Measurements from ENCODE around the gene SPATA9.

The SPATA9 gene

DNA sequence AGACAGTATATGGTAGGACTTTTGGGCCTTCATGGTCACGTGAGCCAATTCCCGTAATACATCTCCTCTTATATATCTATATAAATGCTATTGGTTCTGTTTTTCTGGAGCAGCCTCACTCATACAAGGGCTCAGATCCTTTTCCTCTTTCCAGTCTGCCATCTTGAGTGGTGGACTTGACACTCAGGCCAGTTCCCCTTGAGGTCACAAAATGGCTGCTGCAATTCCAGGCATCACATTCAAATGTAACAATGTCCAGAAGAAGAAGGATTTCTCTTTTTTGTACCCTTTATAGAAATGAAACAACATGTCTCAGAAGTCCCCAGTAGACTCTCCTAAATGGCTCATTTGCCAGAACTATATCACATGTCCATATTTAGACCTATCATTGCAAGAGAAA is 58.4 kb downstream of the SPATA9 start:
- Histone ChIP-seq H3K27ac (ENCODE audit: low read length) (no peak overlapping the region), H4K20me1 (ENCODE audit: insufficient read depth, low read length) (no peaks in the 10 kb centered on the region), H3K36me3 (ENCODE audit: insufficient read depth, low read length) (no peaks in the 10 kb centered on the region), H3K9me3 (ENCODE audit: insufficient read depth, low read length, severe bottlenecking) (no peaks in the 10 kb centered on the region), H3K9ac (ENCODE audit: low read depth, low read length) (no peak overlapping the region), H3K4me3 (ENCODE audit: low read depth in 1 of 2, low read length in 2 of 2) (no peak overlapping the region), H3K27me3 (ENCODE audit: insufficient read depth, low read length, poor library complexity) (no peaks in the 10 kb centered on the region), H3K4me2 (ENCODE audit: insufficient read depth, low read length) (no peak overlapping the region), H3K4me1 (ENCODE audit: insufficient read depth, low read length) (peaks cover 32% of the 10 kb centered on the region), H3K79me2 (ENCODE audit: insufficient read depth, low read length) (no peaks in the 10 kb centered on the region), H2AFZ (ENCODE audit: low read depth, low read length) (no peak overlapping the region)
- TF ChIP-seq, protein P1, sequence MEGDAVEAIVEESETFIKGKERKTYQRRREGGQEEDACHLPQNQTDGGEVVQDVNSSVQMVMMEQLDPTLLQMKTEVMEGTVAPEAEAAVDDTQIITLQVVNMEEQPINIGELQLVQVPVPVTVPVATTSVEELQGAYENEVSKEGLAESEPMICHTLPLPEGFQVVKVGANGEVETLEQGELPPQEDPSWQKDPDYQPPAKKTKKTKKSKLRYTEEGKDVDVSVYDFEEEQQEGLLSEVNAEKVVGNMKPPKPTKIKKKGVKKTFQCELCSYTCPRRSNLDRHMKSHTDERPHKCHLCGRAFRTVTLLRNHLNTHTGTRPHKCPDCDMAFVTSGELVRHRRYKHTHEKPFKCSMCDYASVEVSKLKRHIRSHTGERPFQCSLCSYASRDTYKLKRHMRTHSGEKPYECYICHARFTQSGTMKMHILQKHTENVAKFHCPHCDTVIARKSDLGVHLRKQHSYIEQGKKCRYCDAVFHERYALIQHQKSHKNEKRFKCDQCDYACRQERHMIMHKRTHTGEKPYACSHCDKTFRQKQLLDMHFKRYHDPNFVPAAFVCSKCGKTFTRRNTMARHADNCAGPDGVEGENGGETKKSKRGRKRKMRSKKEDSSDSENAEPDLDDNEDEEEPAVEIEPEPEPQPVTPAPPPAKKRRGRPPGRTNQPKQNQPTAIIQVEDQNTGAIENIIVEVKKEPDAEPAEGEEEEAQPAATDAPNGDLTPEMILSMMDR (IDR thresholded peaks at IDR 0.05; ENCODE audit: borderline replicate concordance, extremely low read depth, low read length, poor library complexity, severe bottlenecking), result no peak
- TF ChIP-seq EZH2 (IDR thresholded peaks at IDR 0.05; ENCODE audit: borderline replicate concordance, low read depth, low read length, severe bottlenecking), result no peak
- ATAC-seq (ENCODE audit: insufficient read depth, low read depth) (no peak), DNase-seq (no peak)

DNA sequence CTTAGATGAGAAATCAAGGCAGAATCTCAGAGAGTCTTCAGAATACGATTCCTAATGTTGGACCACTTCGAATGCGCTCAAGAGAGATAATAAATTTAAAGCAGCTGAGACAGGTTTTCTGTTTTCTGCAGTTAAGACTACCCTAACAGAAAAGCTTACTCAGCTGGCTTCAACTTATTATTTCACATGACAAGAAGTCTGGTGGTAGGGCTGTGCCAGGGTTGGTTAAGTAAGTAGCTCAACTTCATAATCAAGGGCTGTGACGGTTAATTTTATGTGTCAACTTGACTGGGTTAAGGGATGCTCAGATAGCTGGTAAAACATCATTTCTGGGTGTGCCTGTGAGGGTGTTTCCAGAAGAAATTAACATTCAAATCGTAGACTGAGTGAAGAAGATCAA is 59.1 kb downstream of the SPATA9 start:
- Histone ChIP-seq H3K27ac (ENCODE audit: low read length) (no peak overlapping the region), H3K4me2 (ENCODE audit: insufficient read depth, low read length) (no peak overlapping the region), H3K9me3 (ENCODE audit: insufficient read depth, low read length, severe bottlenecking) (no peaks in the 10 kb centered on the region), H4K20me1 (ENCODE audit: insufficient read depth, low read length) (no peaks in the 10 kb centered on the region), H3K9ac (ENCODE audit: low read depth, low read length) (no peak overlapping the region), H3K36me3 (ENCODE audit: insufficient read depth, low read length) (no peaks in the 10 kb centered on the region), H3K79me2 (ENCODE audit: insufficient read depth, low read length) (no peaks in the 10 kb centered on the region), H3K4me1 (ENCODE audit: insufficient read depth, low read length) (peaks cover 32% of the 10 kb centered on the region), H3K27me3 (ENCODE audit: insufficient read depth, low read length, poor library complexity) (no peaks in the 10 kb centered on the region), H2AFZ (ENCODE audit: low read depth, low read length) (no peak overlapping the region), H3K4me3 (ENCODE audit: low read depth in 1 of 2, low read length in 2 of 2) (no peak overlapping the region)
- TF ChIP-seq, protein P1 (IDR thresholded peaks at IDR 0.05; ENCODE audit: borderline replicate concordance, extremely low read depth, low read length, poor library complexity, severe bottlenecking), result no peak
- no peak for TF ChIP-seq EZH2 (IDR thresholded peaks at IDR 0.05; ENCODE audit: borderline replicate concordance, low read depth, low read length, severe bottlenecking)
- ATAC-seq (ENCODE audit: insufficient read depth, low read depth) (no peak), DNase-seq (no peak)

DNA sequence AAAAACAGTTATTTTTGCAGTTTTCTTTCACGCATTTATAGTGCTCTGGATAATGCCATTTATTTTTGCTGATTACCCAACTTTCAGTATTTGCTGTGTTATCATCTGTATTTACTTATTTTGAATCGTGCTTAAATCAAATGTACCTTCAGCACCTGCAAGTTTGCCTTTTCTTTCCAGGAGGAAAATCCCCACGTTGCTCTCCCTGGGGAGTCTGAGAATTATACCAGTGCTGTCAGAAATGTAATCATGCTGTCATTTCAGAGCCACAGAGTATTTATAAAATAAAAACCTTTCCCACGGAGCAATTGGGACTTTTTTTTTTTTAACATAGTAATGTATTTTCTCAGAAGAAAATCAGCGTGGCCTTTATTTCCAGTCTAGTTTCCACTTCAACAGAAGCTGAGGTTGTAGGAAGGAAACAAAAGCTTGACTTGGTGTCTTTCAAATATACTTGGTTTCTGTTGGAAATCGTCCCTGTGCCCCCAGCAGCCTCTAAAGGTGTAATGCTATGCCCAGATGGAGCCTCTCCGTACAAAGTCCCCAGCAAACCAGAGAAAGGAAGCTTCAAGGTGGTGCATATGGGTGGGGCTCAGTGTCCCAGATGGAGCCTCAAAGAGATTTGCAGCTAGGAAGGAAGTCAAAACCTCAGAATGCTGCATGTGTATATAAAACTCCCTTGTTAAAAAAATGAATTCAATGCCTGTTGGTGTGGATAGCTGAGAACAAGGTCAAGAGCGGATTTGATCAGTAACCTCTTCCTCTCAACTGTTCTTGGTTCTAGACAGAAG is 60.8 kb downstream of the SPATA9 start:
- peaks cover 32% of the 10 kb centered on the region for H3K4me1 ChIP-seq (ENCODE audit: insufficient read depth, low read length)
- H3K36me3 ChIP-seq (ENCODE audit: insufficient read depth, low read length), result no peaks in the 10 kb centered on the region
- peak overlapping the region in 1 of 2 experiments; percentile 57; a peak in 2 of 4 replicates for H3K4me3 ChIP-seq (ENCODE audit: low read depth in 1 of 2, low read length in 2 of 2)
- no peaks in the 10 kb centered on the region for H4K20me1 ChIP-seq (ENCODE audit: insufficient read depth, low read length)
- ATAC-seq (ENCODE audit: insufficient read depth, low read depth) (peak; percentile 76), DNase-seq (peak; percentile 71)
- H3K9ac ChIP-seq (ENCODE audit: low read depth, low read length), result peak overlapping the region; percentile 69; the same call in 1 of the 2 replicates
- TF ChIP-seq EZH2 (IDR thresholded peaks at IDR 0.05; ENCODE audit: borderline replicate concordance, low read depth, low read length, severe bottlenecking), result no peak
- TF ChIP-seq, protein P1 (IDR thresholded peaks at IDR 0.05; ENCODE audit: borderline replicate concordance, extremely low read depth, low read length, poor library complexity, severe bottlenecking), result no peak
- no peaks in the 10 kb centered on the region for H3K79me2 ChIP-seq (ENCODE audit: insufficient read depth, low read length)
- H3K27ac ChIP-seq (ENCODE audit: low read length), result peak overlapping the region; percentile 1; the same call in 1 of the 2 replicates
- H2AFZ ChIP-seq (ENCODE audit: low read depth, low read length), result peak overlapping the region; percentile 79
- H3K27me3 ChIP-seq (ENCODE audit: insufficient read depth, low read length, poor library complexity), result no peaks in the 10 kb centered on the region
- H3K9me3 ChIP-seq (ENCODE audit: insufficient read depth, low read length, severe bottlenecking), result no peaks in the 10 kb centered on the region
- H3K4me2 ChIP-seq (ENCODE audit: insufficient read depth, low read length), result peak overlapping the region; percentile 77

Data from DND-41 (cell line).